SW480 (cell line): ENCODE measurements around the gene NFATC4.

Experiments used
- DNase-seq: peaks from one replicate; pipeline ENCODE4 v3.0.0-alpha.2; 2016; ENCODE audit warnings: low spot score

Gene NFATC4

DNA sequence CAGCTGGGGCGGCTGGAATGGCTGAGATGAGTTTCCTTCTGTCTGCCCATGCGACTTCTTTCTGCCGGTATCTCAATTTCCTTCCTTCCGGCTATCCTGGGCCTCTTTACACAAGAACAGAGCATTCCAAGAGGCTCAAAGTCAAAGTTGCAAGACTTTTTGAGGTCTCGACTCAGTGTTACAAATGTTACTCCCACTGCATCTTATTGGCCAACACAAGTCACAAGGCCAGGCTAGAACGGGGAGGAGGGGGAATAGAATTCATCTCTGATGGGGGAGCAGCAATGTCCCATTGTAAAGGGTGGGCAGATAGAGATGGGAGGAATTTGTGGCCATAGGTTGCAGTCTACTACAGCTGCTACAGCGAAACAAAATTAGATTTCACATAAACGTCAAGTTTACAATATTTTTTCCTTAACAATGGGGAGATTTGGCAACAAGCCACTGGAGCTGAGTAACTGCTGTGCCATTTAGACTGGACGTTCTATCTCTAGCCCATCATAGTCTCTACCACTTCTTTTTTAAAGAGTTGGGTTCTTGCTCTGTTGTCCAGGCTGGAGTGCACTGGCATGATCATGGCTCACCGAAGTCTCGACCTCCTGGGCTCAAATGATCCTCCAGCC is 21.4 kb downstream of the NFATC4 start:
- no peak for DNase-seq

DNA sequence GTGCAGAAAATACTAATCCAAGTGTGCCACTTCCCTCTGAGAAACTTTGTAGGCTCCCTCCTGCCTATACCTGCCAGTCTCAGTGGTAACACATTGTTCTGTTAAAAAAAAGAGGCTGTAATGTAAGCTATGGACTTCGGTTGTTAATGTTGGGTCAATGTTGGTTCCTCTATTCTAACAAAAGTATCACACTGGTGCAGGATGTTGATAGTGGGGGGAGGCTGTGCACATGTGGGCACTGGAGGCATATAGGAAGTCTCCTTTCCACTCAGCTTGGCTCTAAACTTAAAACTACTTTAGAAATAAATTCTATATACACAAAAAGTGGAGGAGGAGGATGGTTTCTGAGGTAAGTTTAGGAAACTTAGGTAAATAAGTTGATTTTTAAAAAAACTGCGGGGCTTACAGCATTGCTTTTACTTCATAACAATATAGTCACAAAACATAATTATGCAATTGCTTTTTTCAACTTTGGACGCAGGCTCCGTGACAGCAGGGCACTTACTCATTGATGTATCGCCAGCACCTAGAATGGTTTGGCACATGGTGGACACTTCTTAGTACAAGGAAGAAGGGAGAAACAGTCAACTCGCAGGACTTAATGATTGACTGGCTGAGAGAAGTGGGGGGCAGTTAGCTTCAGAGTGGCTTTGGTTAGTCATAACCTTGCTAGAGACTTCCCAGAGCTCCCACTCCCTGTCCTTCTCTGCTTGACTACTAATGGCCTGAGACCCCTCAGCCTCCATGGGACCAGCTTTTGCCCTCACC is 22.9 kb downstream of the NFATC4 start:
- DNase-seq, result no peak

DNA sequence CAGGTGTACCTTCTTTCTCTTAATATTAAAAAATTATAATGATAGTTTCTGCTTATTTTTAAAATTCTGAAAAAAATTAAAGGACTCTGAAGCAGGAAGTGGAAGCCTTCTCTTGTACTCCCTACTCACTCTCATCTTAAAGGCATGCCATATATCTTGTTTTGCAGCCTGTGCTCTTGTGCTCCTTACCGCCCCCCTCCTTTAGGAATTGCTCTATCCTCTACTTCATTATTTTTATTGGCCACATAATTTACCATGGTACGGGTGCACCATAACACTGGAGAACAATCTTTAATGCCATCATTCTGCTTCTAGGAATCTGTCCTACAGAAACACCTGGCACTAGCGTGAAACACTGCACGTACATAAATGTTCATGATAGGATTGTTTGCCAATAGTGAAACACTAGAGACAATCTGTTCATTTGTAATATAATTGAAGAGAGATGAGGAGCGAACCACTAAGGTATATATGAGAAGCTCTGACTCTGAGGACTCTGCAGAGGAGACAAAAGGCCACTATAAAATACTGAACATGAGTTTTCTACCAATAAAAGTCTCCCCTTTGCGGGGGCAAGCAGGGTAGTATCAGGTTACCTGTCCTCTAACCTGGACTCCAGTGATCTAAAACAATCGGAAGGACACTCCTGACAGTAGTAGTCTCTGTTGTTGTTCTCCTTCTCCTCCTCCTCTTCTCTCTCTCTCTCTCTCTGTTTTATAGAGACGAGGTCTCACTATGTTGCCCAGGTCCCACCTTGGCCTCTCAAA is 24.5 kb downstream of the NFATC4 start:
- DNase-seq, result no peak

DNA sequence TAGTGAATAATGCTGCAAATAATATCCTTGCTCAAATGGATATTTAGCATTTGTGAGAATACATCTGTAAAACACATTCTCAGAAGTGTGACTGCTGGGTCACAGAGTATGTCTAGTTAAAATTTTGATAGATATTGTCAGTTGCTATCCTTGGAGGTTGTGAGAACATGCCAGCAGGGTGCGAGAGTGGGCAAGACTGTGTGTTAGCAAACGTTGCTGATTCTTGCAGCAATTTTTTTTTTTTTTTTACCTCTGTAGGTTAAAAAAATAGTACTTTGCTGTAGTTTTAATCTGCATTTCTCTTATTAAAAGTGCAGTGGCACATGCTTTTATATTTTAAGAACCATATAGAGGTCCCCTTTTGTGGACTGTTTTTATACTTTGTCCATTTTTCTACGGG is 26.3 kb downstream of the NFATC4 start:
- DNase-seq, result no peak

DNA sequence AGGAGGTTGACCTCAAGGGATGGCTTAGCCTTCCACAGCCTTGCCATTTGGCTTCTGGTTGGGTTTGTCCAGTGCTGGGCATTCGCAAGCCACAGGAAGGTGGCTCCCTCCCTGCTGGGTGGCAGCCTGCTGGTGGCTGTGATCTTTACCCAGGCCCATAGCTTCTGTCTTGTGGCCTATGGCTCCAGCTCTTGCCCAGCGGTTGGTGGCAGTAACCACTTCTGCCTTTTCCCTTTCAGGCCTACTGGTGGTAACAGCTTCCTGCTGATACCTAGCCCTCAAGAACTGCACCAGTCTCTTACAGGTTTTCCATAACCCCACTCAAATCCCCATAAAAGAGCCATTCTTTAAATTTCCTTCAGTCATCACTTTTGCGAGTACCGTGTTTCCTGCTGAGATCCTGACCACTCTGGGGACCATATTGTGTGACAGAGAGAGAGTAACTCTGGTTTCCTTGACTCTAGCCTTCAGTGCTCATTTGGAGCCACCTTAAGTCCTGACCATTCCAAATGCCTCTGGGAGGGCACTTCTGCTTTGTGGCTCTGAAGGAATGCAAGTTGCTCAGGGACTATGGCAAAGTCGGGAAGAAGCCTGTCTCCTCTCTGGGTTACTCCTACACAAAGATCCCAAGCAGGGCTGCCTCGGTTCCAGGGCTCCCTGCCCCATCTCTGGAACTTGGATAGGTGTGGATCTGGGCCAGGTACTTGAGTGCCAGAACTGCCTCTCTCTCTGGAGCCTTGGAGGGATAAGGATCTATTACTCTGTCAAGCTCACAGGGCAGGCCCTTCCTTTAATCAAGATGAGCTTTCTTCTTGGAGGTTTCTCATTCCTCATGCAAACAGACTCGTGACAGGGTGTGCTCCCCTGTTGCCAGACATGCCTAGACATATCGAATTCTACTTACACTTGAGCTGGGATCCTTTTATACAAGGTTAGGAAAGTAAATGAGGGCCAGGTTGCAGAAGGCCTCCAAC is 27.9 kb downstream of the NFATC4 start:
- DNase-seq, result no peak

DNA sequence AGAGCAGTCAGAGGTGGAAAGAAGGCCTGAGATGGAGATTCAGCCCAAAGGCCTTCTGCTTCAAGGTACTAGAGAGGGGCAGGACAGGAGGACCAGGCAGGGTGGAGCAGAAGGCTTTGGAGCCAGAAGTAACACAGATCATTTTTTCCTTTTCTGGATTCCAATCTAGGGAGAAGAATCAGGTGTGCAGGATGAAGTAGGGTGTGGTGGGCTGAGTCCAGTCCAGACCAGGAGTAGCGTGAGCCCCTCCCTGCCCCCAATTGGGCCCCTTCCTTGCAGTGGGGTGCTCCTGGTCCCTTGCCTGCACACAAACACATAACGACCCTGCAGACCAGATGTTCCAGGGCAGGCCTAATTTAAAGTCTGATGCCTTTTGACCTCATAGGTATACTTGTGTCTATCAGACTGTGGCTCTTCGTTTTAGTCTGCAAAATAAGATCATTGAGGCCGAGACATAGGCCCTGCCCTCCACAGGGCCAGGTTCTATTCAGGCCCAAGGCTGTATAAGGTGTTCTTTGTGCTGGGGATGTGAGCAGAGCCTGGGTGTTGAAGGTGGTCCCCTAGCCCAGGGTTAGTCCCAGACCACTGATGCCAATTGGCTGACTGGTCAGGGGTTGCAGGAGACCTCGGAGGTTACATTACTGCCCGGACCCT is 29.8 kb downstream of the NFATC4 start:
- DNase-seq, result no peak

DNA sequence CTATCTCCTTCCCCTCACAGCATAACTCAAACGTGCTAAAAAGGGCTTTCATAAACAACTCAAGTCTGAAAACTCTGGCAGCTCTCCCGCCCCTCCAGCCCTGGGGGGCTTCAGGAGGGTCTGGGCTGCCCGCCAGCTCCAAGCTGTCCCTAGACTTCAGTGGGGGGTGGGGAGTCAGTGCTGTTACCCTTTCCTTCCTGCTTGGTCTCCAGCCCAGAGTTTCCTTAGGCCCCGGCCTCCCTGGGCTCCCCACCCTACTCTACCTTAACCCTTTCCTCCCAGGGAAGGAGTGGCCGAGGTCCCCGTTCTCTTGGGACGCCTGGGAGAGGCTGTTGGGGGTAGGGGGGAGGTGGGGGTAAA is 30.3 kb downstream of the NFATC4 start:
- DNase-seq, result no peak

DNA sequence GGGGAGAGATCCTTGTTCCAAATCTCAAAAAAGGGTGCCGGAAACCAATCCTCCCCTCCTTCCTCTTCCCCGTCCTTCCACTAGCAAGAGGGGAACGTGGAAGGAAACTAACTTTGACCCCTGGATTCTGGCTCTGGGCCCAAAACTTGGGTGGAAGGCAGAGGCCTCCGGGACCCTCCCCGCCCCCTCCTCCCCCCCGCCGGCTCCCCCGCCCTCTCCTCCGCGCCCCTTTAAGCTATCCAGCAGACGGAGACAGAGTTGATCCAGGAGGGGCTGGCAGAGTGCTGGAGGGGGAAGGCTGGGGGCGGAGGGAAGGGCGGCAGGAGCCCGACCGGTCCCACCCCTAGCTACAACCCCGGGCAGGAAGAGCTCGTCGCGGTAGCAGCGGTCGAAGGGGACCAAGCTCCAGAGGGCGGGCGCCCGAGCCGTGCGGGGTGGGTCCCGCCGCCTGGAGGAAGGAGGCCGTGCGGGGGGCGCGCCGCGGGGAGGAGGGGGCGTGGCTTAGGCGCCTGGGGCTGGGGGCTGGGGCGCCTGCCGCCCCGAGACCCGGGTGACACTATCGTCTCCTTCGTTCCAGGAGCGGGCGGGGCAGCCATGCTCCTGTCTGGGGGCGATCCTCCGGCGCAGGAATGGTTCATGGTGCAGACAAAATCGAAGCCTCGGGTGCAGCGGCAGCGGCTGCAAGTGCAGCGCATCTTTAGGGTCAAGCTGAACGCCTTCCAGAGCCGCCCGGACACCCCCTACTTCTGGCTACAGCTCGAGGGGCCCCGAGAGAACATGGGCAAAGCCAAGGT is 30.9 kb downstream of the NFATC4 start, which contains the start of gene NYNRIN:
Gene NYNRIN (plus strand): TSS at position 351 of the 794 bp plus-strand sequence. CDS start 244 bp downstream, at position 595.
- DNase-seq, result peak; percentile 15

DNA sequence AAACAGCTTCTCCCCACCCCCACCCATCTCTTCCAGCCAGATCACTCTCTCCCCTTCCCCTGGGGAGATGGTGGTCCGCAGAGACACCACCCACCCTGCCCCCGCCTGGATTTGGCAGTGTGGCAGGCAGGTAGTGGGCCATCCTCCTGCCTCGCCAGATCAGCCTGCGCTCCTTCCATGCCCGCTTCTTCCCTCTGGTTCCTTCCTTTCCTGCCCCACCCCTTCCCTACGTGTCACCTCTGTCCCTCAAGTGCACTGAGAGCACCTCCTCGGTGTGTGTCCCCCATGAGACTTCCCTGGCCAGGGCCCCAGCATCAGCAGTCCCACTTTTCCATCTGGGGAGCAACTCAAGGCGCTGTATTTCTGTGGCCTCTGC is 31.5 kb downstream of the NFATC4 start:
- DNase-seq, result no peak

DNA sequence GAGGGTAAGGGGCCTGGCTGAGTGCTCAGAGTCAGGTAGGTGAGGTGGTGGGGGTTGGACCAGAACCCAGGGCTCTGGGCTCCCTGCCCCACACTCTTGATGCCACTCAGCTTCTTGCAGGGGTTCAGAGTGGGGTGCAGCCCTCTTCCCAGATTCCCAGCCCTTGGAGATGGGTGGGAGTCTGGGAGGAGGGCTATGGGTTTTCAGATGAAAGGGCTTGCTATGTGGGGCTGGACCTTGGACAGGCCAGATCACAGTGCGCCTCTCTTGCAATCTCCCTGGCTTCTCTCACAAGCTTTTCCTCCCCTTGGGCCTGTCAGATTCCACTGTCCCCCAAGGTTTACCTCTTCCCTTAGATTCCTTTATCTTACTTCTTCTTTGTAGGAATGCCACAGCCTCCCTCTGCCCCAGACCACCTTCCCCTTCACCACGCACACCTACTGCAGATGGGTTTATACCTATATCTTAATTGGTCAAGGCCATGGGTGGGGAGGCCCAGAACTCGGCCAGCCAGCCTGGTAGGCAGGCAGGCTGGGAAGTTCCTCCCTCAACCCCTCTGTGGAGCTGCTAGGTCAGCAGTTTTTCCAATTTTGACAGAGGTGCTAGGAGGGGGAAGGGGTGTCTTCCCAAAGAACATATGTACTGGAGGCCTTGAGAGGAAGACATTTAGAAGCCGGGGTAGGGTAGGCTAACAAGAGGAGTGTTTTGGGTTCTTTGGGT is 32.2 kb downstream of the NFATC4 start:
- DNase-seq, result no peak

DNA sequence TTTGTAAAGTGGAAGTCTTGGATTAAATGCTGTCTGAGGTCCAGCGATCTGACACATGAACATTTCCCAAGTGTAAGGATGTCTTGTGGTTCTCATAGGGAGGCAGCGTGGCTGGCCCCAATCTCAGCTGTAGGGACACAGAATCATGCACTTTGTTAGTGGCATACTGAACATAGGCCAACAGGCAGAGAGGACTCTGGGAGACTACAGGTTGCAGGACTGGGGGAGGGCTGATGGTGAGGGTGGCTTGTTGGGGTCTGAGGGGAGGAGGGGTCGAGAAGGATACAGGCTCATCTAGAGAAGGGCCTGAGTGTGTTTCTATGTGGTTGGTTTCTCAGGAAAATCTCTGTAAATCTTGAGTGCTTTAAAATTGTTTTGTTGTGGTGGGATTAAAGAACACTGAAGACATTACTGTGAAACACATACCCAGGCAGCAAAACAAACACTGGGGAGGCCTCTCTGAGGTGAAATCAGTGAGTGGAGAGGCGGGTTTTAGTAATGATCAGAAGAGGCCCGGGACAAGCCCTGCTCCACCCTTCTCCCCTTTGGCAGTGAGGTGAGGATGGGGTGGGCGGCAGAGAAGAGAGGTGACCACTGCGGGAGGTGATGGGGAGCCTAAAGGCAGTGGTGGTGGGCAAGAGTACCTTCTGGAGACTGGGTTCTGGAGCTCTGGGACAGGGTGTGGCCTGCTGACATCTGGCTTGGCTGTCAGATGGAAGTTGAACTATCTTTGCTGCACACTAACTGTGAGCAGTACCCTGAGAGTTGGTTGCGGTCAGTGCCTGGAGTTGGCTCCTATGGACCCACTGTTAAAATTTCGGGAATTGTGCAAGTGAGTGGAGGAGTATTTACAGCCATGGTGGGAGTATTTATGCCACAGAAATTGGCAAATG is 34.1 kb downstream of the NFATC4 start:
- DNase-seq, result no peak

DNA sequence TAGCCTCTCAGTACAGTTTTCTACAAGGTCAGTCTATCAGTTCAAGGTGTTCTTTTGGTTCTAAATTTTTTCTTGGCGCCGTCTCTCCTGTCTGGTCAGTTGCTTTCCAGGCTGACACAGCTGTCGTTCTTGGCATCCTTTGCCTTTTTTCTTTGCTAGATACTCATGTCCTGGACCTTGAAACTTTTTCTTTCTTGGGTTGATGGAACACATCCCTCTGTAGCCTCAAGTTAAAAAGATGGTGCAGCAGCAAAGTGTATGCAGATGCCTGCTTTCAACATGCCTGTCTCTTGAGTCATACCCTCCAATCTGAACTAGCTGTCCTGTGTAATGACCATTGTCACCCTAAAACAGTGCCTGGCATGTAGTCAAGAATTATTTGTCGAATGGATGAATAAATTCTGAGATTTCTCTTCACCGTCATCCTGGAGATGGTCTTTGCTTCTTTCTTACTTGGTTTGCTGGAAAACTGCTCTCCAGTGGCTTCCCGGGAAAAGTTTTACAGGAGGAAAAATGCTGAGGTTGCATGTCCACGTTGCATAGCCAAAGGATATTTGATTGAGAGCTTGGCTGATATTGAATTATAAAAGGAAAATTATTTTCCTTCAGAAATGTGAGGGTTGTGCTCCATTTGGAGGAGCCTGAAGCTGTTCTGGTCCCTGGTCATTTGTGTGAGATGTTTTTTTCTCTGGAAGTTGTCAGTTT is 35.5 kb downstream of the NFATC4 start:
- peak; percentile 20 for DNase-seq

DNA sequence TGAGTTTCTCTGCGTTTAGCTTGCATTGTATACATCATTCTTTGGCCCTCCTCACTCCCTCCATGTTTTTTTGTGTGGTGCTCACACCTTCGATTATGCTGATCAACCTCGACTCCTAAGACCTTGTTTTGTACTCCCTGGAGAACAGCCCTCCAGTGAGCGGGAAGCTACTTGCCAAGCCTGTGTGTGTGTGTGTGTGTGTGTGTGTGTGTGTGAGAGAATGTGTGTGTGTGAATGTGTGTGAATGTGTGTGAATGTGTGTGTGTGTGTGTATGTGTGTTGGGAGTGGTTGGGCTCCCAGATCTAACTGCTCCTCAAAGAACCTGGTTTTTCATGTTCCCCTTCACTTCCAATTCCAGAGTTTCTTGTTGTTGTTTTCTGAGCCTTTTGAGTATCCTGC is 36.8 kb downstream of the NFATC4 start:
- no peak for DNase-seq

DNA sequence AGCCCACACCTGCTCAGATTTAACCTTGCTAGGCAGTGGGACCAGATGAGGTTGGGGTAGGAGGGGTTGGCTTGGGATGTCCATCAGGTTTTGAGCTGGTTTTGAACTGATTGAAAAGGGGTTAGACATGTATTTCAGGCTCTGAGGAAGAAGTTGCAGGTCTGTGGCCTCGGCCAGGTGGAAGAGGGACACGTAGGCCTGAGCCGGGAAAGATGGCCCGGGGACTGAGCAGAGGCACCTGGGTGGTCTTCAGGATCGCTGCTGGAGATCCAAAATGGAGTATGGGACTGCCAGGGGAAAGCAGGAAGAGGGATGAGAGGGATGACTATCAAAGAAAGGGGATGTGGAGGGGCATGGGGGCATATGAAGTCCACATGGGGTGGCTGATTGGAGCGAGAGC is 38.4 kb downstream of the NFATC4 start:
- DNase-seq, result no peak

DNA sequence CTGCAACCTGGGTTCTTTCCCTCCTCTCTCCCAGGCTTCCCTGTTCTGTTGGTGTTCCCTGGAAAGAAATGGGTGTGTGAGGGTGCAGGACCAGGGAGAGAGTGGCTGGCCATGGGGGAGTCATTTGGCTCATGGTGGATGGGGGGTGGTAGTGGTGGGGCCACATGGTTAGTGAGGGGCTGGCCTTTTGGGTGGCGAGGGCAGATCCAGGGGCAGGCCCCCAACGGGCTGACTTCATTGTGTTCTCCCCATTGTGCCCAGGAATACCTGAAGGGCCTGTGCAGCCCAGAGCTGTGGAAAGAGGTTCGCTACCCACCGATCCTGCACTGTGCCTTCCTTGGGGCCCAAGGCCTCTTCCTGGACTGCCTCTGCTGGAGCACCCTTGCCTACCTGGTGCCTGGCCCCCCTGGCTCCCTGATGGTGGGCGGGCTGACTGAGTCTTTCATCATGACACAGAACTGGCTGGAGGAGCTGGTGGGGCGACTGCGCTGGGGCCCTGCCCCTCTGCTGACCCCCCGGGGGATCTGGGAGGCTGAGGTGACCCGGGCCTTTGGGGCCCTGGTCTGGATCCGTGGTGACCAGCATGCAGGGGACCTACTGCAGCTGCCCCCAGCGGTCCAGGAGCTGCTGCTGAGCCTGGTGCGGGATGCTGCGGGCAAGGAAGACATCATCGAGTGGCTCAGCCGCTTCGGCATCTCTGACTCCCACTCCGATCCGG is 39.8 kb downstream of the NFATC4 start:
- no peak for DNase-seq

DNA sequence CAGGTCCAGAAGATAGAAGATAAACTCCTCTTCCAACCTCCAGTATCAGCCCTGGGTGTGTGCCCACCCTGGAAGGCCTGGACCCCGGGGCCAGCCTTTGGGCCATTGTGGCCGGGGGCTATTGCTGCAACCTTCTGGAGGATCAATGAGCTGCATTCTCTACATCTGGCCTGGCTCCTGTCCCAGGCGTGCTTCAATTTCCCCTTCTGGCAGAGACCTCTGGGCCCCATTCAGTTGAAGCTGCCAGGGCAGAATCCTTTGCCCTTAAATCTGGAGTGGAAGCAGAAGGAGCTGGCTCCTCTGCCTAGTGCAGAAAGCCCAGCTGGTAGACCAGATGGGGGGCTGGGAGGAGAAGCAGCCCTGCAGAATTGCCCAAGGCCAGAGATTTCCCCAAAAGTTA is 40.8 kb downstream of the NFATC4 start:
- DNase-seq, result no peak

DNA sequence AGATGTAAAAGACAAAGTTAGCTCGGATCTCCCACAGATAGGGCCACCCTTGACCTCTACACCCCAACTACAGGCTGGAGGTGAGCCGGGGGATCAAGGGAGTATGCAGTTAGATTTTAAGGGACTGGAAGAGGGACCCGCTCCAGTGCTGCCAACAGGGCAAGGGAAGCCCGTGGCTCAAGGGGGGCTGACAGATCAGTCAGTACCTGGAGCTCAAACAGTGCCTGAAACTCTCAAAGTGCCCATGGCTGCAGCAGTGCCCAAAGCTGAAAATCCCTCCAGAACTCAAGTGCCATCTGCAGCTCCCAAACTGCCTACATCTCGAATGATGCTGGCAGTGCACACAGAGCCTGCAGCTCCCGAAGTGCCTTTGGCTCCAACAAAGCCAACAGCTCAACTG is 41.2 kb downstream of the NFATC4 start:
- no peak for DNase-seq

DNA sequence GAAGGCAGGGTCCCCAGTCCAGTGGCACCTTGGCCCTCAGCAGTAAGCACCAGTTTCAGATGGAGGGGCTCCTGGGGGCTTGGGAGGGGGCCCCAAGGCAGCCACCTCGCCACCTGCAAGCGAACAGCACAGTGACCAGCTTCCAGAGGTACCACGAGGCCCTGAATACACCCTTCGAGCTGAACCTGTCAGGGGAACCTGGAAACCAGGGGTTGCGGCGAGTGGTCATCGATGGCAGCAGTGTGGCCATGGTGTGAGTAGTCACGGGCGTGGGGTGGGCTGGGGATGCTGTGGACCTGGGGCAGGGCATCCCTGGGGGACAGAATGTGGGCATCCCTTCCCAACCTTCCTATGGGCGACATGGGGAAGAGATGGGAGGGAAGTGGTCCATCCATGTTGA is 42.0 kb downstream of the NFATC4 start:
- no peak for DNase-seq
